ENCODE data around the gene CAPZB.

DNA sequence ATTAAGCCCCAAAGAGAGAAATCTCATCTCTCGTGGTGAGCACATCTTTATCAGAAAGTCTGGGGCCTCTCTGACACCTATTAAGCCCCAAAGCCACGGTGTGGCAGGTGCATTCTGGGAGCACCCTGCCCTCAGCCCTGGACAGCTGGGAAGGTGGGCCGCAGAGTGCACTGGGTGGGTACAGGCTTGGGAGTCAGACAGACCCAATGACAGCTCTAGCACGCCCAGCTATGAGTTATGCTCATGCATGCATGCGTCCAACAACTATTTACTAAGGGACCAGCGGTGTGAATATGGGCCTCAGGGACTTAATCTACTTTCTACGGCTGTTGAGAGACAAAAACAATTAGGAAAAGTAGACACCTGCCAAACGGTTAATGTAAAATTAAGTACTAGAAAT, 126.6 kb downstream of the CAPZB start:
- TF ChIP-seq POLR2AphosphoS5 (IDR thresholded peaks at IDR 0.05; ENCODE audit: low read depth, low read length) (no peak), TAF1 (IDR thresholded peaks at IDR 0.05; ENCODE audit: borderline replicate concordance, insufficient read depth, low read length) (no peak), SIN3A (IDR thresholded peaks at IDR 0.05; ENCODE audit: borderline replicate concordance, insufficient read depth, low read length) (no peak), FOXP2 (optimal IDR thresholded peaks at IDR 0.05; ENCODE audit: borderline replicate concordance, extremely low read depth, extremely low read length, insufficient read depth) (no peak)
- TF ChIP-seq, protein P1, sequence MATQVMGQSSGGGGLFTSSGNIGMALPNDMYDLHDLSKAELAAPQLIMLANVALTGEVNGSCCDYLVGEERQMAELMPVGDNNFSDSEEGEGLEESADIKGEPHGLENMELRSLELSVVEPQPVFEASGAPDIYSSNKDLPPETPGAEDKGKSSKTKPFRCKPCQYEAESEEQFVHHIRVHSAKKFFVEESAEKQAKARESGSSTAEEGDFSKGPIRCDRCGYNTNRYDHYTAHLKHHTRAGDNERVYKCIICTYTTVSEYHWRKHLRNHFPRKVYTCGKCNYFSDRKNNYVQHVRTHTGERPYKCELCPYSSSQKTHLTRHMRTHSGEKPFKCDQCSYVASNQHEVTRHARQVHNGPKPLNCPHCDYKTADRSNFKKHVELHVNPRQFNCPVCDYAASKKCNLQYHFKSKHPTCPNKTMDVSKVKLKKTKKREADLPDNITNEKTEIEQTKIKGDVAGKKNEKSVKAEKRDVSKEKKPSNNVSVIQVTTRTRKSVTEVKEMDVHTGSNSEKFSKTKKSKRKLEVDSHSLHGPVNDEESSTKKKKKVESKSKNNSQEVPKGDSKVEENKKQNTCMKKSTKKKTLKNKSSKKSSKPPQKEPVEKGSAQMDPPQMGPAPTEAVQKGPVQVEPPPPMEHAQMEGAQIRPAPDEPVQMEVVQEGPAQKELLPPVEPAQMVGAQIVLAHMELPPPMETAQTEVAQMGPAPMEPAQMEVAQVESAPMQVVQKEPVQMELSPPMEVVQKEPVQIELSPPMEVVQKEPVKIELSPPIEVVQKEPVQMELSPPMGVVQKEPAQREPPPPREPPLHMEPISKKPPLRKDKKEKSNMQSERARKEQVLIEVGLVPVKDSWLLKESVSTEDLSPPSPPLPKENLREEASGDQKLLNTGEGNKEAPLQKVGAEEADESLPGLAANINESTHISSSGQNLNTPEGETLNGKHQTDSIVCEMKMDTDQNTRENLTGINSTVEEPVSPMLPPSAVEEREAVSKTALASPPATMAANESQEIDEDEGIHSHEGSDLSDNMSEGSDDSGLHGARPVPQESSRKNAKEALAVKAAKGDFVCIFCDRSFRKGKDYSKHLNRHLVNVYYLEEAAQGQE (IDR thresholded peaks at IDR 0.05; ENCODE audit: insufficient read depth in 1 of 2, low read depth in 2 of 2, low read length in 2 of 2) = no peak
